Osteoblast (primary cell): ENCODE measurements around the gene TMEM63A. TPM values are rescaled to one million over a fixed set of nuclear protein-coding genes. Genes with fewer than 3 reads are reported as not detected.
A peak's percentile ranks its signal among the peaks of the same experiment; 100 is the strongest.

Experiments used
- DNase-seq: peaks from one replicate; pipeline ENCODE4 v3.0.0; 2011; ENCODE audit warnings: low spot score, mixed read lengths; ENCODE audit not compliant: insufficient read length; ENCODE audit errors: missing footprints
- H2AFZ ChIP-seq: 2 replicates; pipeline ENCODE4 v1.6.0; 2011; ENCODE audit warnings: mild to moderate bottlenecking, low read length
- H3K27ac ChIP-seq: 2 replicates; pipeline ENCODE4 v1.5.1; 2011; ENCODE audit warnings: mild to moderate bottlenecking, low read depth, low read length, moderate library complexity
- H3K27me3 ChIP-seq: 2 replicates; pipeline ENCODE4 v1.6.0; 2012; ENCODE audit warnings: mild to moderate bottlenecking, control low read depth, inconsistent platforms, low read length, moderate library complexity; ENCODE audit not compliant: insufficient read depth
- H3K36me3 ChIP-seq: 2 replicates; pipeline ENCODE4 v1.5.1; 2011; ENCODE audit warnings: mild to moderate bottlenecking, low read length, control low read depth, moderate library complexity; ENCODE audit not compliant: insufficient read depth
- H3K4me1 ChIP-seq: 2 replicates; pipeline ENCODE4 v1.5.1; 2011; ENCODE audit warnings: mild to moderate bottlenecking, low read length, control low read depth, moderate library complexity; ENCODE audit not compliant: insufficient read depth
- H3K4me2 ChIP-seq: 2 replicates; pipeline ENCODE4 v1.6.0; 2011; ENCODE audit warnings: mild to moderate bottlenecking, low read length; ENCODE audit not compliant: insufficient read depth
- H3K4me3 ChIP-seq: fragments of 200-600 bp; sonication (generic); 3 replicates; pipeline ENCODE4 v1.5.1; 2012; ENCODE audit warnings: mild to moderate bottlenecking, low read length, inconsistent platforms; ENCODE audit not compliant: insufficient read depth
- H3K79me2 ChIP-seq: 2 replicates; pipeline ENCODE4 v1.6.0; 2012; ENCODE audit warnings: mild to moderate bottlenecking, low read length, control low read depth, inconsistent platforms; ENCODE audit not compliant: insufficient read depth
- H3K9me3 ChIP-seq: 2 replicates; pipeline ENCODE4 v1.5.1; 2011; ENCODE audit warnings: low read depth, low read length, control low read depth
- H4K20me1 ChIP-seq: 2 replicates; pipeline ENCODE4 v1.6.0; 2012; ENCODE audit warnings: mild to moderate bottlenecking, low read length, control low read depth; ENCODE audit not compliant: insufficient read depth
- CTCF ChIP-seq: IDR thresholded peaks from 2 replicates; pipeline ENCODE4 v1.5.1; 2011; ENCODE audit warnings: mild to moderate bottlenecking, low read depth, low read length, moderate library complexity; ENCODE audit errors: extremely low read depth
- total RNA-seq: library from RNA; depleted of rRNA; stranded (reverse); fragments of >200 nt; gene quantifications from 2 replicates; pipeline ENCODE4 v1.2.3, GENCODE V29; 2012

TMEM63A gene
- total RNA-seq, 1 donor: 23.2 TPM

DNA sequence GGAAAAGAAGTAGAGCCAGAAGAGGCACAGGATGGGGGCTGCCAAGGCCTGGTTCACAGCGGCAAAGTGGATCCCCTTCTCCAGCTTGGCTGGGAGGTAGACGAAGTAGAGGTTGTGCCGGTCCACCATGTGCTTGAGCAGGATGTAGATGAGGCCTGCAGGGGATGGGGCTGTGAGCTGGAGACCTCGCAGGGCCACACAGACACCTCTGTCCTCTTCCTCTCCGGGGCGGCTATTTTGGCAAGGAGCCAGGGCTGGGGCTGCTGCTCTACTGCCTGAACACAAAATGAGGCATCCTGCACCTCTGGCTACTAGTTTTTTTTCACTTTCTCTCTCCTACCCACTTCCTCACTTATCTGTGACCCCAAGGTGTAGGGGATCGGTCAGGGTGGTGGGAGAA lies 32.3 kb downstream of the TMEM63A start:
- H3K36me3 ChIP-seq: peaks cover 31% of the 10 kb centered on the region
- no peaks in the 10 kb centered on the region for H3K79me2 ChIP-seq
- peak; percentile 36 for DNase-seq
- H3K27me3 ChIP-seq: no peaks in the 10 kb centered on the region
- H3K9me3 ChIP-seq: no peaks in the 10 kb centered on the region
- no peak overlapping the region for H3K4me2 ChIP-seq
- H3K4me1 ChIP-seq: no peaks in the 10 kb centered on the region
- H4K20me1 ChIP-seq: peaks cover 4% of the 10 kb centered on the region
- H3K27ac ChIP-seq: no peak overlapping the region
- no peak overlapping the region for H2AFZ ChIP-seq
- no peak overlapping the region for H3K4me3 ChIP-seq
- TF ChIP-seq CTCF: no peak

DNA sequence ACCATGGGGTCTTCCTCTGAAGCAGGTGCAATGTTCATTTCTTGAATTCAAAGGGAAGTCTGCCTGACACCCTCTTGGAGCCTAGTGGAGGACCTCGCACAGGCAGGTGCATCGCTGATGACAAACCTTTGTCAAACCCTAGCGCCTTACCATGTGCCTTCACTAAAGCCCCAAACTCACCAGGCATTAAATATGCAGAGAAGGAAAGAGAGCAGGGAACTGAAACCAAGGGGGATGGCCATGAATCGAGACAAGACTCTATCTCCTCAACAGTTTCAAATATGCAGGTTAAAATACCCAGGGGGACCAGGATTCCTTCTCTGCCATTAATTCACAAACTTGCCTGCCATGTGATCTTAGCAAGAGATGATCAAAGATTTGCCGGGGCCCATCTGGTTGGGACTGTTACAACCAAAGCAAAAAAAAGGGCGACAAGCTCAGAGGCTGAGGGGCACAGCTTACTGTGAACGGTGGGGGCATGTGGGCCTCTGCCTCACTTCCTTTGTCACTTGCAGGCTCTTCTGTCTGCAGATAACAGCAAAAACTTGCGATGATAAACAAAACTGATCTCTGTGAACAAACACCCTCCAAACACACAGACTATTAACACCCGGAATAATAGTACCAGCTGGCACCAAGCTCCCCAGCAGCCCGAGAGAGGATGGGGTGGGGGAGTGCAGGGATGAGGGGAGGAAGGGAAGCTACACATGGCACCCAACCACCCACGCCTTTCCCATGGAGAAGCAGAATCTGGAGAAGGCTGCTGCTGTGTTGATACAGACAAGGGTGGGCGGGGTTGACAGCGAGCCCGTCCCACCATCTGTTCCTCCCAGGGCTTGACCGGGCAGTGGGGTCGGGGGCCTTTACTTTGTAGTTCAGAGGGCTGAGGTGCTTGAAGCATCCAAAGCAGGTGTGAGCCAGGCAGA lies 33.9 kb downstream of the TMEM63A start:
- no peak overlapping the region for H3K4me2 ChIP-seq
- DNase-seq: peak; percentile 37
- no peaks in the 10 kb centered on the region for H3K9me3 ChIP-seq
- H3K36me3 ChIP-seq: peaks cover 30% of the 10 kb centered on the region
- H3K27me3 ChIP-seq: no peaks in the 10 kb centered on the region
- no peaks in the 10 kb centered on the region for H3K4me1 ChIP-seq
- H3K79me2 ChIP-seq: no peaks in the 10 kb centered on the region
- no peak for TF ChIP-seq CTCF
- no peak overlapping the region for H2AFZ ChIP-seq
- peaks cover 4% of the 10 kb centered on the region for H4K20me1 ChIP-seq
- no peak overlapping the region for H3K4me3 ChIP-seq
- no peak overlapping the region for H3K27ac ChIP-seq

GRCh38 chr1:225847610-225848009 lies 34.6 kb downstream of the TMEM63A start:
- peaks cover 4% of the 10 kb centered on the region for H4K20me1 ChIP-seq
- no peak for DNase-seq
- no peaks in the 10 kb centered on the region for H3K79me2 ChIP-seq
- no peak for TF ChIP-seq CTCF
- H2AFZ ChIP-seq: no peak overlapping the region
- H3K4me1 ChIP-seq: no peaks in the 10 kb centered on the region
- H3K27me3 ChIP-seq: no peaks in the 10 kb centered on the region
- H3K4me2 ChIP-seq: no peak overlapping the region
- no peak overlapping the region for H3K27ac ChIP-seq
- H3K36me3 ChIP-seq: peaks cover 30% of the 10 kb centered on the region
- H3K9me3 ChIP-seq: no peaks in the 10 kb centered on the region
- no peak overlapping the region for H3K4me3 ChIP-seq
